ENCODE results near the gene PRM2.
A peak's percentile ranks its signal among the peaks of the same experiment; 100 is the strongest.

The PRM2 gene

GRCh38 chr16:11242658-11243057, 33.6 kb downstream of the PRM2 start:
- no peak for DNase-seq

- DNase-seq, result no peak
Observed at GRCh38 chr16:11241480-11242204, 34.6 kb downstream of the PRM2 start.

DNA sequence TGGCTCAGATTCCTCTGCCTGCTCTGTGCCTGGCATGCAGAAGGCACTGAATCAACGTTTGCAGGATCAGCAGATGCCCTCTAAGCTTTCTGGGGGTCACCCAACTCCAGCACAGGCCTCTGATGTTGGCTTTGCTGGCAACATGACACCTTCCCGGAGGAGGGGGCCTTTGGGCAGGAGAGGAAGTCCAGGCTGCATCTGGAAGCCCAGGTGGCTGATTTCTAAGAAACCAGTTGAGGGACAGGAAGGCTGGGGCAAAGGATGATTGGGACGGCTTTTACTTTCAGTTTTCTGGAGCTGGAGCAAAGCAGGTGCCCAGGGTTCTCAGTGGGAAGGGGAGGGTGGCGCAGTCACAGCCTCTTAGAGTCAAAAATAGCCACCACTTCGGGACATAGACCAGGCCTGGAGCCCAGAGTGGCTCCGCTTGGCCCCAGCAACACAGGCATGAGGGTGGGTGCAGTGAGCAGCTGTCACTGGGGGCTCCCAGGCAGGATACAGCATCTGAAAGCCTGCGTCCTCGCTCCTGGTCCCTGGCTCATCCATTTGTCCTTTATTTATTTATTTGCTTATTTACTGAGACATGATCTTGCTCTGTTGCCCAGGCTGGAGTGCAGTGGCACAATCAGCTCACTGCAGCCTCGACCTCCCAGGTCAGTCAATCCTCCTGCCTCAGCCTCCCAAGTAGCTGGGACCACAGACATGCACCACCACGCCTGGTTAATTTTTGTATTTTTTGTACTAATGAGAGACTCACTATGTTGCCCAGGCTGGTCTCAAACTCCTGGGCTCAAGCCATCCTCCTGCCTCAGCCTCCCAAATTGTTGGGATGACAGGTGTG, 35.4 kb downstream of the PRM2 start:
- no peak for DNase-seq

GRCh38 chr16:11239644-11240632, 36.3 kb downstream of the PRM2 start:
- no peak for DNase-seq

DNA sequence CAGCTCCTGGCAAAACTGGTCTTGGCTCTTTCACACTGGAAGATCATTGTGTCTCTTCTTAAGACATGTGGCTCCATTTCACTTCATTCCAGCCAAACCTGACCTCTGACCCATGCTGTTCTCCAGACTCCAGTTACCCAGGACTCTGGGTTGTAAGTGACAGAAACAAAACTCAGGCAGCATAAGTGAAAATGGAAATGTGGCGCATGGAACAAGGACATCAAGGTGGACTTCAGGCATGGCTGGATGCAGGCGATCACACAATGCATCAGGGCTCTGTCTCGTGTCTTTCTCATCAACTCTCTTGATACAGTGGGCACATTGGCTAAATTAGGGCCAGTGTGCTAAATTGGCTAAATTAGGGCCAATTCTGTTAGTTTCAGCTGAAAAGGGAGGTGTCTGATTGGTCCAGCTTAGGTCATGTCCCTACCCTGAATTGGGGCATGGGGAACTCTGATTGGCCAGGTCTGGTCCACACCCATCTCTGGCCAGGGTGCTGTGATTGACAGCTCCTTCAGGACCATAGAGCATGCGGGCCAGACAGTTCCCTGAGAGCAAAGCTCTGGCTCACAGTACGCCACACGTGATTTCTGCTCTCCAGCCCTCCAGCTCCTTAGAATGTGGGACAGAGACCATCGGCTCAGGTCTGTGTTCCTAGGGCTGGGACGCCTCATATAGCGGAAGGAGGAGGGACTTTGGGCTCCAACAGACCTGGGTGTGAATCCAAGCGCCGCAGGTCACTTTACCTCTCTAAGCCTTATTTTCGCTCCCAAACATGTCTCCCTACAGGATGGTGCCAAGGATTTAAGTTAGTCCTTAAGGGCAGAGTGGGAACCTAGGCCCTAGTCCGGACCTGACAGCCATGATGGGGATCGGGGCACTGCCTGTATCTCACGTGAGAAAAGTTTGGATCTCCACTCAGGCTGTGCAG, 37.7 kb downstream of the PRM2 start:
- no peak for DNase-seq

GRCh38 chr16:11236461-11237254, 39.6 kb downstream of the PRM2 start:
- no peak for DNase-seq

- DNase-seq, result no peak
Observed at GRCh38 chr16:11235703-11235991, 40.6 kb downstream of the PRM2 start.

- DNase-seq, result no peak
Observed at GRCh38 chr16:11234884-11235702, 41.2 kb downstream of the PRM2 start.

DNA sequence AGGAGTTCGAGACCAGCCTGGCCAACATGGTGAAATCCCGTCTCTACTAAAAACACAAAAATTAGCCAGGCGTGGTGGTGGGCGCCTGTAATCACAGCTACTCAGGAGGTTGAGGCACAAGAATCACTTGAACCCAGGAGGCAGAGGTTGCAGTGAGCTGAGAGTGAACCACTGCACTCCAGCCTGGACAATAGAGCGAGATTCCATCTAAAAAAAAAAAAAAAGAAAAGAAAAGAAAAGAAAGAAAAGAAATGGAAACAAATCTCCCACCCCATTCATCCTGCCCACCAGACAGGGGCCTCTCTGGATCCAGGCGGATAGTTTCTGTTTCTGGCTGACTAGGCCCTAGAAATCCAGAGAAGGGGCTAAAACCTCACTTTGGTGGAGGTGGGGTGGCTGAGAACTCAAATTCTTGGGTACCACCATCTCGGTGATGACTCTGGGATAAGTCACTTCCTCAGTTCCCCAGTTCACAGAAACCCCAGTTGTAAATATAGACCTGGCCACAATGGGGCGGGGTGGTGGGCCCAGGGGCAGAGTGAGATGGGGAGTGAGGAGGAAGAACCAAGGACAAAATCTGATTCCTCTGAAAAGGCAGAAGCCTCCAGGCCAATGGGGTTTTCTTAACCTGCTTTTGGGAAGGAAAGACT, 42.4 kb downstream of the PRM2 start:
- DNase-seq, result no peak

DNA sequence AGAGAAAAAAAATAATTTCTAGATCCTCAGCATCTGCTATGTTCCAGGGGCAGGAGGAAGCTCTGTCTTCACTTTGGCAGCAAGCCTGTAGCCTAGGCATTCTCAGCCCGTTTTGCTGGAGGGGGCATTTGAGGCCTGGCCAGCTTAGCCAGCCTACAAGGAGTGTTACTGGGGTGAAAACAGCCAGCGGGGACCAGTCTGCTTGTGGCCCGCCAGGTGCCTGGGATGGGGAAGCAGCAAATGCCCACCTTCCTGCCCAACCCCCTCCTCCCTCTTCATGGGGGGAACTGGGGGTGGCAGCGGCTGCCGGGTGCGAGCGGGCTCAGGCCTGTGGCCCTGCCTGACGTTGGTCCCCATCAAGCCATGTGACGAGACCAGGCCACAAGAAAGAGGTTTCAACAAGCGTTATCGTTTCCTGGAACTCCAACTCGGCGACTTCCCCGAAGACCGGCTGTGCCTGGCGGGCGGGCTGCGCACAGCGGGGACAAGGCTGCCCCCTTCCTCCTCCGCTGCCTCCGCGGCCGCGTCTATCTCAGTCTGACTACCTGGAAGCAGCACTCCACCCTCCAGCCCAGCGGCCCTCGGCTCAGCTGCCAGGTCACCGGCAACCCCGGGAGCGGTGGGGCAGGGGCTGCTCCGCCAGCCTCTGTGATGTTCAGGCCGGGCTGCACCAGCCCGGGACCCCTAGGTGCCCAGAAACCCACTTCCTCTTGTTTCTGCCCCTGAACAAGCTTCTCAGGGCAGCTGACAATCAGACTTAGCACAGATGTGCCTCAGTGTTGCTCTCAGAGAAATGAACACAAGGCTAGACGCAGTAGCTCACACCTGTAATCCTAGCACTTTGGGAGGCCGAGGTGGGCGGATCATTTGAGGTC, 43.2 kb downstream of the PRM2 start:
- no peak for DNase-seq

DNA sequence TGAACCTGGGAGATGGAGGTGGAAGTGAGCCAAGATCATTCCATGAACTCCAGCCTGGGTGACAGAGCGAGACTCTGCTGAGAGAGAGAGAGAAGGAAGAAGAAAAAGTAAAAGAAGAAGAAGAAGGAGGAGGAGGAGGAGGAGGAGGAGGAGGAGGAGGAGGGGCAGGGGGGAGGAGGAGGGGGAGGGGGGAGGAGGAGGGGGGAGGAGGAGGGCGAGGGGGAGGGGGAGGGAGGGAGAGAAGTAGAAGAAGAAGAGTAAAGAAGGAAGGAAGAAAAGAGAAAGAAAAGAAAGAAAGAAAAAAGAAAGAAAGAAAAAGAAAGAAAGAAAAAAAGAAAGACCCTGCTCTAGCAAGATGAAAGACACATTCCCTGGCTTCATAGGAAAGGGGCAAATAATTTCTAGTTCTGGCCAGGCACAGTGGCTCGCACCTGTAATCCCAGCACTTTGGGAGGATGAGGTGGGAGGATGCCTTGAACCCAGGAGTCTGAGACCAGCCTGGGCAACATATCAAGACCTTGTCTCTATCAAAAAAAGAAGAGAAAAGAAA, 43.9 kb downstream of the PRM2 start:
- DNase-seq, result no peak

DNA sequence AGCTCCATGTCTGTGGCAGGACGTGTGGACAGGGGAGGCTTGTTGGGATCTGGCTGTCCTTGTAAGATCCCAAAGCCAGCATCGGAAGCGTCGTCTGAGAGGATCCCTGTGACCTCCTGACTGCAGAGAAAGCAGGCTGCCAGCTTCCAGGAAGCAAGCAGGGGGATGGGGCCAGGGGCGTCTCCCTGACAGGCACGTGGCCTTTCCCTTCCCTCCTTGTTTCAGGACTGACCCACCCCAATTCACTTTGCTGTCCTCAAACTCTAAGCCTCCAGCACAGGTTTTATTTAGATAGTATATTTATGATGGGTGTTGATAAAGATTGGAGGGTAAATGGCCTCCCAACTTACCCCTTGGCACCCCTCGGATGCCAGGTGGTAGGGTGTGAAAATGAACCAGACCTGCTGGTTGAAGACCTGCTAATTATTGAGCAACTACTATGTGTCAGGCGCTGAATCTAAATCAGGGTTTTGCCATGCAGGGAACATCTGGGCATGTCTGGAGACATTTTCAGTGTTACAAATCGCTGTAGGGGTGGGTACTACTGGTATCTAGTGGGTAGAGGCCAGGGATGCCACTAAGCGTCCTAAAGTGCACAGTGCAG, 44.8 kb downstream of the PRM2 start:
- no peak for DNase-seq

DNA sequence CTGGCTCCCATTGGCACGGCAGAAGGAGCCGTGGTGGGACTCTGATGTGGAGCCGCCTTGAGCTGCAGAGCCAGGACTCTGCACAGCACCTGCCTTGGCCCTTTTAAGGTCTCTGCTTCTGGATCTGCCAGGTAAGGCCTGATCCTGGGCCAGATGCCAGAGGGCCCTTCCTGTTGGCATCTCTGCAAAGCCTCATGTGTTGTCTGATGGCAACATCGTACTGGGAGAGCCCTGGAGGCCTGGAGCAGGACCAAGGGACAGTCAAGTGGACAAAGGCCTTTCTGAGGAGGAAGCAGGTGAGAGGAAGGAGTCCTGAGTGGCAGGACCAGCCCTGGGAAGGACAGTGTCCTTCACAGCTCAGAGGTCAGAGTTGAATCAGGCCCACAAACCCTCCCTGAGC, 46.4 kb downstream of the PRM2 start:
- peak; percentile 16 for DNase-seq

DNA sequence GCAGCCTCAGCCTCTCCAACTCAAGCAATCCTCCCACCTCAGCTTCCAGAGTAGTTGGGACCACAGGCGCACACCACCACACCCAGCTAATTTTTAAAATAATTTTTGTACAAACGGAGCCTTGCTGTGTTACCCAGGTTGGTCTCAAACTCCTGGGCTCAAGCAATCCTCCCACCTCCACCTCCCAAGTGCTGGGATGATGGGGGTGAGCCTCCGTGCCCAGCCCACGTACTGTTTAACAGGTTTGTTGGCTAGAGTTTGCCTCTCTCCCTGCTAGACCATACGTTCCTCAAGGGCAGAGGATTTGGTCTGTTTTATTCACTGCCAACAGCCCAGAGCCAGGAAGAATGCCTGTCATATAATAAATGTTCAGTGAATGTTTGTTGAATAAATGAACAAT, 46.8 kb downstream of the PRM2 start:
- no peak for DNase-seq

DNA sequence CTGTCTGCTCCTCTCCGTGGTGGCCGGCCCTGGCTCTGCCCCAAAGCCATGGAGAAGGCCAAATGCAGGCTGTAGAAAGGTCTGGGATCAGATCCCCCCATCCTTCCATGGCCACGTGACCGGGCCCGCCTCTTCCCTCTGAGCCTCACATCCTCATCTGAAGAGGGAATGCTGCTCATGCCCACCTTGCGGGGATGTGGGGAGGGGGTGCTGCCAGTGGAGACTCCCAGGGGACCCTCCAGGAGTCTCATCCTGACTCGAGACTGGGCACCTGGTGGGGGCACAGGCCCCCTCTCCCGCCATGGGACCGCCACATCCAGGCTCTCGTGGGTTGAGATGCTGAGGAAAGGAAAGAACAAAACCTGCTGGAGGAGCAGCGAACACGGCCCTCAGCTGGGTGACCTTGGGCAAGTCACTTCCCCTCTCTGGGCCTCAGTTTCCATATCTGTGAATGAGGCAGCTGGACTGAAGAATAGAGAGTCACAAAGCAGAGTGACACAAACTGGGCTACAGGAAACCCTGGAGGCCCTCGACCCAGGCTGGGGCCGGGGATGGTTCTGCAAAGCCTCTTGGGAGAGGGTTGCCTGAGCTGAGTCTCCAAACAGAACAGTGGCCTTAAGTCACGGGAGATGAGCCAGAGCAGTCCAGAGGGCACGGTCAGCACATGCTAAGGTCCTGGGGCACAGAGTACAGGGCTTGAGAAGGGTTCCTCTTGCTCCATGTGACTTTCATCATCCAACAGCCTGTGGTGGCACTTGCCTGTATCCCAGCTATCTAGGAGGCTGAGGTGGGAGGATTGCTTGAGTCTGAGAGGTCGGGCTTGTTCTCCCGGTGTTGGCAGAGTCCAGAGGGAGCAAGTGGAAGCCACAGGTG, 50.4 kb downstream of the PRM2 start:
- no peak for DNase-seq
